GM18499 (cell line): Measurements from ENCODE around the gene CARD9.

Source experiments
- ATAC-seq: cut with Tn5 transposase; IDR thresholded peaks from one replicate; pipeline ENCODE4 v1.9.1; 2021; ENCODE audit warnings: moderate number of reproducible peaks; ENCODE audit not compliant: insufficient read depth, unreplicated experiment

Gene CARD9

DNA sequence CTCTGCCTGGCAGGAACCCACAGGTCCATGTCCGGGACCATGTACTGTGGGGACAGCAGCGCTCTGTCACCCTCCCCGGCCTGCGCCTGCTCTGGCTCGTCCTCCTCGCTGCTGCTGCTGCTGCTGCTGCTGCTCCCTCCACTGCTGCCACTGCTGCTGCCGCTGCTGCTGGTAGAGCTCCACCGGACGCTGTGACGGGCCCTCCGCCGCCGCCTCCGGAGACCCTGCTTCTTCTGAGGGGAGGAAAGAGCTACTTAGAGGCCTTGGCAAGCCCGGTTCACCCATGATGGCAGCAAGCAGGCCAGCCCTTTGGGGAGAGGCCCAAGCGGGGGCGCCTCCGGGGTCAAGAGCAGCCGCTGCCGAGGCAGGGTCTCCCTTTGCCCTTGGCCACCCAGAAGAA, 10.0 kb upstream of the CARD9 start:
- no peak for ATAC-seq

DNA sequence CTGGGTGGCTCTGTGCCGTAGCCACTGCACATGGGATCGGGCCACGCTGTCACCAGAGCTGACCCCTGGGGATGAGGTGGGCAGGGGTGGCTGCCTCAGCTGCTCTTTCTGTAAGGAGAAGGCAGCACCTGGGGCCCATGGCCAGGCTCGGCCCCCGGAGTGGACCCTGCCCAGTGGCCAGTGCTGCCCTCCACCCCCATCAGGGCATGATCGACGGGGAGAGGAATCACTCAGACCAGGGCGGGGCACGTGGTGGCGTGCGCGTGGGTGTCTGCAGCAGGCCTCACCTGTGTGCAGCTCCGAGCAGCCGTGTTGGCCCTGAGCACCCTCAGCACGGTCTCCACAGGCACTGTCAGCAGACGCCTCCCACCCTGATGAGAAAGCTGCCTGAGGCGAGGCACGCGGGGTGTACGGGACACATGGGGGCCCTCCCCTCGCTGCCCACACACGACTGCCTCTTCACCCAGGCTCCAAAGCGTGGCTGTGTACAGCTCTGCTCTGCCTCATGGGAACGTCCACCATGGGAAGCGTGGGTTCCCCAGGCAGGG, 8.6 kb upstream of the CARD9 start:
- no peak for ATAC-seq

DNA sequence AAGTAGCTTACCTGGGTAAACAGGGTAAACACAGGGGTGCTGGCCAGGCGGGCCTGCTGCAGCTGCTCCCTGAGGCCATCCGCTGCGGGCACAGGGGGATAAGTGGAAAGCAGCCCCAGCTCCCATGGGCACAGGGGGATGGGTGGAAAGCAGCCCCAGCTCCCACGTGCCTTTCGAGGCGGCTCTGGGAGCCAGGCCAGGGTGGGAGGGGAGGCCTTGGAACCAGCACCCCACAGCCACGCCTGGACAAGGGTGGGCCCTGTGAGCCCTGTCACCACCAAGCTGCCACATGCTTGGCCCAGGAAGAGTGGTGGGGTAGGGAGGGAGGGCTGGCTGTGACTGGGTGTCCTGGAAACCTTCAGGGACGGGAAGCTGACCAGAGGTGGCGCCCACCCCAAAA, 7.8 kb upstream of the CARD9 start:
- no peak for ATAC-seq

DNA sequence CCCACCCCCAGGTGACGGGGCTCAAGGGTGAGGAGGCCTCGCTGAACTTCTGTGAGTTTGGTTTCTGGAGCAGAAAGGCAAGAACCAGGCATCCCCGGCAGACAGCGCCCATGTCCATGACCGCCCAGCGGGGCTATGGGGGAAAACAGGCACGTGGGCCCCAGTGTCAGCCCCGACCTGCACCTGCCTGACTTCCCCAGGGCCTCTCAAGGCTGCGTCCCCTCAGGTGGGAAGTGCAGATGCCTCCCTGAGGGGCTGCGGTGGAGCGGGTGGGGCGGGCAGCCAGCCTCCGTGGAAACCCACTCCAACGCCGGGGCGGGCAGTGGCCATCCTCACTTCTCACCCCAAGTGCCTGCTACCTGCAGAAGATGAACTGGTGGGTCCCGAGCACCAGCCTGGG, 6.9 kb upstream of the CARD9 start:
- no peak for ATAC-seq

DNA sequence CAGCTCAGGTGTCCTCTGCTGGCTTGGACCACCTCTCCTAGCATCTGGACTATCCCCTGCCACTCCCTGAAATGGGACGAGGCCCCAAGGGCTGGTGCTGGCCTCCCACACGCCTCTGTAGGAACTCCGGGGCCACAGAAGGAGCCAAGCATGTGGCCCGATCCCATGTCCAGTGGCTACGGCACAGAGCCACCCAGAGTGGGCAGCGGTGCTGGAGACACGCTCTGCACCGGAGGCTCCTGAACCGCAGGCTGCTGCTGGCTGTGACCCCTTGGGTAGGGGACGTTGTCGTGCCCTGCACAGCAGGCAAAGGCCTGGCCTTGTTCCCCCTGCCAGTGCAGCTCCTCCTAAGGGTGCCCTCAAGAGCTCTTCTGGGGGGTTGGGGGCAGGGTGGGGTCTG, 6.4 kb upstream of the CARD9 start:
- ATAC-seq: no peak

DNA sequence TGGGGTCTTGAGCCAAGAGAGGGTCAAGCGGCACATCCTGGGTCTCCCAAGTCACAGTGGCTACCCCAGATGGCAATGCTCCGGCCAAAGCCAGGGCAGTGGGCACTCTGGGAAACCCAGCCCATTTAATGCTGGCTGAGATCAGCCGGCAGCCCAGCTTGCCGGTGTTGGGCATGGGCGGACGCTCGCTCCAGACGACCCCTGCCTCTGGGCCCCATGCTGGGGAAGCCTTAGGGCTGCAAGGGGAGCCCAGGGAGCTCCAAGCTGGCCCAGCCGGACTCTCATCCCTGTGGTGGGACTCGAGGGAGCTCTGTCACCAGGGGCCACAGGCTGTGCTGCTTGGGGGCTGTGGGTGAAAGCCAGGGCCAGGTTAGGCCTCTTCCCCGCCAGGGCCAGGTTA, 5.9 kb upstream of the CARD9 start:
- no peak for ATAC-seq

DNA sequence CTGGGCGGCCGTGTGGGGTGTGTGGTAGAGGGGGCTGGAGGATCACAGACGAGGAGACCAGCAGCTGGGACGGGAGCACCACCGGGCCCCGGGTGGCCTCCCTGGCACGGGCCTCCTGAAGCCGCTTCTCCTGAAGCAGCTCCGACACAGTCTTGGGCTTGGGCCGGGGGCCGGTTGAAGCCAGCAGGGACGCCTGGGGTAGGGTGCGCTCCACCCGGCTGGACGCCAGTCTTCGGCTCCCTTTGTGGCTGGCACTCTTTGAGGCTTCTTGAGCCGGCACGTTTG, 5.5 kb upstream of the CARD9 start:
- no peak for ATAC-seq

DNA sequence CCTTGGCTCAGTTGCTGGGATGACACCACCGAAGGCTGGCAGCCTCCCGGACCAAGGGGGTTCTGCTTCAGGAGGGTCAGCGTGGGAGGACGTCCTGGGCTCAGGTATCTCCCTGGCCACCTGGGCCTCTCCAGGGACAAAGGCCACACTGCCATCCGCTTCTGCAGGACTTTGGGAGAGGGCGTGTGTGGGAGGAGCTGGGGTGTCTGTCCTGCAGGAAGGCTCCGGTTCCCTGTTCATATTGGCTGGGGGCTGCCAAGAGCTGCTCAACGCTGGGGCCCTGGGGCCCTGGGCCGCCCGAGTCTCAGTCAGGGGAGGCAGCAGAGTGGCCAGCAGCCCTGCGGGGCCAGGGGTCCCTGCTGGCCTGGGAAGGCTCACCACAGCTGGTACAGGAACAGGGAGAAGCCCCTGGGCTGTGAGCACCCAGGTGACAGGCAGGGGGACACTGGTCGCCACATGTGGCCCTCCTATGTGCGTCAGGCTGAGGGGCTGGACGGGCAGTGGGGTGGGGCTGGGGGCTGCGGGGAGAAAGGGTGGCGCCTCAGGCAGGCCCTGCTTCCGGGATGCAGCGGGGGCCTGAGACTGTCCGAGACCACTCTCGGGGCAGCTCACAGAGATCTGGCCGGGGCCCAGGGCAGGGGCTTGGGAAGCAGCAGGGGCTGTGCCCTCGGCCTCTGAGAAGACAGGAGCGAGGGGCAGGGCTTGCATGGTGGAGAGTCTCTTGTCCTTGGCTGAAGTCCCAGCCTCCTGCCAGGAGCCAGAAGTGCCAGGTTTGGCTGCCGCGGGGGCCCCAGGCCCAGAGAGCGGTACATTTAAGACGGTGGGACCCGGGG, 4.9 kb upstream of the CARD9 start:
- ATAC-seq: no peak

DNA sequence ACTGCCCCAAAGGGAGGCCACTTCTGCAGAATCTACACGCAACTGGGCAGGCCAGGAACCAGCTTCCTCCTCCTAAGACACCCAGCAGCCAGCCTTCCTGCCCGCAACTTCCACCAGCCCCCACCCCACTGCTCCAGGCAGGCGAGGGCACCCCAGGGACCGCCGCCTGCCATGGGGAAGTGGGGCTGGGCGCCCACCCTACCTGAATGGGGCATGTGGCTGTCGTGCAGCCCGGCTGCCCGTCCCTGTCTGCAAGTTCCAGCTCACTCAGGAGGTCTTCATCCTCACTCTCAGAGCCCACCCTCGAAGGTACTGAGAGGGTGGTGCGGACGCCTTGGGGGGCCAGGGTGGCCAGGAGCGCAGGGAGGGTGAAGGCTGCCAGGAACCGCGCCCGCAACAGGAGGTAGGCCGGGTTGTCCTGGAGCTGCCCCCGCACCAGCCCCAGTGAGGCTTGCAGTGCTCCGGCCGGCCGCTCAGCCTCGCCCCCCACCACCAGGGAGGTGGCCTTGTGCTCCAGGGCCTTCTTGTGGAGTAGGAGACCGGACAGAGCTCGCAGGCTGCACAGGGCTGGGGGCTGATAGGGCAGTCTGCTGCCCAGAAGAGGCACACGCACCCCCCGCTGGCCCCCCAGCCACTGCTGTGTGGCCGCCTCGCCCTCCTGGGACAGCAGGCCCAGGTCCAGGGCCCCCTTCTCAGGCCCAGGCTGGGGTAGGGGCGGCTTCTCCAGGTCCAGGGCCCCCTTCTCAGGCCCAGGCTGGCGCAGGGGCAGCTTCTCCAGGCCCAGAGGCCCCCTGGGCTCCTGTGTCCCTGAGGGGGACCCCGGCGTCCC, 4.1 kb upstream of the CARD9 start:
- ATAC-seq: no peak

DNA sequence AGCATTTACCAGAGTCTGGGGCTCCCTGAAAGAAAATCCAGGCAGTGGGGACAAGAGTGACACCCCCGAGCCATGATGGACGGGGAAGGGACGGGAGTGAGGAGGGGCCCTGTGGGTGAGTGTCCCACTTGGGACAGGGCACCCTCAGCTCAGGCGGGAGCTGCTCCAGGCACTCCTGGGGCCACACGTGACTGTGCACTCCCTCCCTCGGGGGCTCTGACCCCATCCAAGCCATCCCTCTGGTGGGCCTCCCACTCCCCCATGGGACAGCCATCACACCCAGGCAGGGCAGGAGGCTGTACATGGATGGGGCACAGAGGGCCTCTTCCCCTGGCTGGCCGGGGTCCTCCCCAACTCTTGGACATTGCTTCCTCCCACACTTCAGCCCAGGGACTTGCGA, 3.0 kb upstream of the CARD9 start:
- ATAC-seq: no peak

DNA sequence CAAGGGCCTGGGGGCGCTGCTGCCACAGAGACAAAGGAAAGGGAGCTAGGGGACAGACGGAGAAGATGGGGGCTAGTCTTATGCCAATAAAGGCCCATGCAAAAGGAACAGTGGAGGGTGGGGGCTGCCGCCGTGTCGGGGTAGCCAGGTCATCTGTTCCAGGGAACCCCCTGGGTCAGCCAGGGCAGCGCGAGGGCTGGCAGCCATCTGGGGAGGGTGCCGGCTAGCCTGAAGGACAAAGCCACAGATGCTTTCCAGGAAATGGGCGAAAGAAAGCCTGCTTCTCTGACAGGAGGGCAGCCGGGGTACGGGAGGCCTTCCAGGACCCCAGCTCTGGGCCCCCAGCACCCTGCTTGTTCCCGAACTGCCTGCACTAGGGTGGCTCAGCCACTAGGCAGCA, 1.6 kb upstream of the CARD9 start:
- no peak for ATAC-seq

DNA sequence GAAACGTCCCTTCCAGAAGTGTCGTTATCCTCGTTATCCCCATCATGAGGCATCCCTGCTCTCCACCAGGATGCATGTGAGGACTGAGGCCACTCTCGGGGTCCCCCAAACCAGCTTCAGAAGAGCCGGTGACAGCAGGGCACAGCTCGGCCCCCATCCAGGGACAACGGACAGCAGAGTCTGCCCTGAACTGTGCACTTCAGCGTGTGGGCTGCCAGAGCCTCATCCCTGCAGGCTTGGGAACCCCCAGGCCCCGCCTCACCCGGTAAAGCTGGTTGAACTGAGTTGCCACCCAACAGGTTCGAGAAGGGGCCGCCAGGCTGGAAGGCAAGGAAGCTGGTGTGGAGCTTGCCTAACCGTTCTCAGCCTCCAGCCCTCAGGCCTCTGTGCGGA, 710 bp upstream of the CARD9 start:
- ATAC-seq: no peak

DNA sequence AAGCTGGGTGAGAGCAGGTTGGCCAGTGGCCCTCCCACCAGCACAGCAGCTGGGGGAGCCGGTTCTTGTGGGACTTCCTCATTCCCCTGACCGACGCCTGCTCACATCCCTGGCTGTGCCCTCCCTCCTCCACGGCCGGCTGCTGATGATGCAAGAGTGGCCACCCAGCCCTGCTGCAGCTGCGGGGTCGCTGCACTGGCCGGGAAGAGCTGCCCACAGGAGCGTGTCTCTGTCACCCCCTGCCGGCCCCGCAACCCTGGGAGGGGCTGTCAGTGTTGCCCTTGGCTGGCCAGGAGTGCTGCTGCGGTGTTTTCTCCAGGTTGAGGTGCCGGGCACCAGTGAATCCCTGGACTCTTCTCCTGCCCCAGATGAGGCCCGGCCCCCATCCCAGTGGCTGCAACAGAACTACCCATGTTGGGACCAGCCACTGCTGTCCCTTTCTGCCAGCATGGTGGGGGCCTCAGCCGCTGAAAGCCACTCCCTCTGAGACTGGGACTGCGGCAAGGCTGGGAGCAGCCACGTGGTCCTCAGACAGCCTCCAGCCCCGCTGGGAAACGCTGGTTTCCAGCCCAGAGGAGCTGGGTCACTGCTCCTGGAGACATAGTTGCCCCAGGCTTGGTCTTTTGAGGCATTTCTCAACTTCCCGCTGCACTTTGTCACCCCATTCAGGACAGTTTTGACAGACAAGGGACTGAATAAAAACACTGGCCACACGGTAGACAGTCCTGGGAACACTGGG, 739 bp downstream of the CARD9 start:
- ATAC-seq: no peak

DNA sequence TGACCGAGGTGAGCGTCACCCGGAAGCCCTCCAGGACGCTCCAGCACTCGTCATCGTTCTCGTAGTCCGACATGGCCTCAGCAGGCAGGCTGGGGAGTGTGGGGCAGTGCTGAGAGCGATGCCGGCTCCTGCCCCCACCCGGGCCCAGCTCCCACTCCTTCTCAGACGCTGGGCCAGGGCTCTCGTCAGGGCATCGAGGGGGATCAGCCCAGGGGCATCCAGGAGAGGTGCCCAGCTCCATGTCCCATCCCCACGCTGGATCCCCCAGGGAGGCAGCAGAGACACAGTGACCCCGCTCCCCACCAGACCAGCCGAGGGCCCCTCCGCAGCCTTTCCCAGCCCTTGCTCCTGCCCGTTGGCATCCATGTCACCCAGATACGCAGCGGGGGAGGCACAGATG, 1.5 kb downstream of the CARD9 start:
- ATAC-seq: no peak

DNA sequence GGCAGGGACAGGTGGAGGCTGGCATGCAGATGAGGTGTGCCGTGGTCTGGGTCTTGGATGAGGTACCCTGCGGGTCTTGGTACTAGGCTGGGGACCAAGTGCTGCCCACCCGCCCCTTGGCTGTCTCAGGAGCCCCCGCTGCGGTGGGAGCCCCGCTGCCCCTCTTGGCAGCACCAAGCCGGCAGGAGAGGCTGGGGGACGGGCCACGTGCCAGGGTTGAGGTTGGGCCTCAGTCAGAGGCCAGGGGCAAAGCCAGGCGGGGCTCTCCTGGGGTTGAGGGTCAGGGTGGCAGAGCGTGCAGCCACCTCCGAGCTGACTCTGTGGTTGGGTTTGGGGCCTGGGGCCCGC, 2.0 kb downstream of the CARD9 start:
- no peak for ATAC-seq

DNA sequence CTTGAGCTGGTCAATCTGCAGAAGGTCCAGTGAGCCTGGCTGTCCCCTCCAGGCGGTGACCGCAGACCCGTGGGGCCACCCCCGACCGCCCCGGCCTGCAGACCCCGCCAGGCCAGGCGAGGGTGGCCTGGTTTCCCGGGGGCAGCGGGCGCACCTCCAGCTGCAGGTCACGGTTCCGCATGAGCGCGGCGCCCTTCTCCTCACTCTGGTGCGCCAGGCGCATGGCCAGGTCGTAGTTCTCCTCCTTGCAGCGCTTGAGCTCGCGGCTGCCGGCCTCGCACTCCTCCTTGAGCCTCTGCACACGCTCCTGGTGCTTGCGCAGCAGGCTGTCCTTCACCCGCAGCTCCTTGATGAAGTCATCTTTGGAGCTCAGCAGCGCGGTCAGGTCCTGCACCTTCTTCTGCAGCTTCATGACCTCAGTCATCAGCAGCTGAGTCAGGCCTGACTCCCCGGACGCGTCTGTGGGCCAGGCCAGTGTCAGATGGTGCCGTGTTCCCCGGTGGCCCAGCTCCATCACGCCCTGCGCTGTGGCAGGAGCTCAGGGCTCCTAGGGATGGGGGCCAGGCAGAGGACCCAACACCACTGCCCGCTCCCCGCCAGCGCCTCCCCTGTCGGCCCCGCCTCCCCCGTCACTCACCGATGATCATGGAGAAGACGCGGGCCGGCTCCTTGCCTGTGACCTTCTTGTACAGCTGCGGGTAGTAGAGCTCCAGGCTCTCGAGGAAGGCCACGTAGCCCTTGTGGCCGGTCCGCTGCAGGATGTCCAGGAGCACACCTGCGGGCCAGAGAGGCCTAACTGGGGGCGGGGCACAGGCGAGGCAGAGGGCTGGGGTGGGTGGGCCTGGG, 2.6 kb downstream of the CARD9 start:
- ATAC-seq: no peak

DNA sequence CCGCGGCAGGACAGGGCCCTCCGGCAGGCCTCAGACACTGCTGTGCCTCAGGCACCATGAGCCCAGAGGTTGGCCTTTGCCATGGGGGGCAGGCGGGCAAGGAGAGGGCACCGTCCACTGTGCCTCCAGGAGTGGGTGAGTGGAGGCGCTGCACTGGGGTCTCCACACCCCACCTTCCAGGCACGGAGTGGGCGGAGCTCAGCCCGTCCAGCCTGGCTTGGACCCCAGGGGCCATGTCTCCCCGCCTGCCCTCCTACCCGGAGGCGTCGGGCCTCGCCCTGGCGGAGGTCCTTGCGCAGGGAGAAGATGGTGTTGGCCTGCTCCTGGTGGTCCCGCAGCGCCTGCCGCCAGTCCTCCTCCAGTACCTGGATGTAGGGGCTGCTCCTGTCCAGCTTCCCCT, 3.4 kb downstream of the CARD9 start:
- ATAC-seq: no peak

DNA sequence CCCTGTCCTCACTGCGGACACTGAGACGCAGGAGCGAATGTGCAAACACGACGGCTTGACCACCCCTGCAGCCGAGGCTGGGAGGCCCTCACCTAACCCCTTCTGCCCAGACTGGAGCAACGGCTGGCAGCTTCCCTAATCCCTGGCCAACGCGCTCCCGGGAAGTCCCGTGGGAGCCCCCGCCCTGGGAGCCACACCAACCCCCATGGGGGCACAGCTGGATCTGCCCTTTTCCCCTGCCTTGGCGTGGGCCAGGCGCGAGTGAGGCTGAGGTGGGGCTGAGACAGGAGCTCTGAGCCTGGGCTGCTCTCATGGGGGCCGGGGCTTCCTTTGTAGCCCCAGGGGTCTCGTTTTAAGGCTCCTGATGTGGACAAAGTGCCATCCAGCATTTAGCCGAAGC, 5.3 kb downstream of the CARD9 start:
- ATAC-seq: no peak

DNA sequence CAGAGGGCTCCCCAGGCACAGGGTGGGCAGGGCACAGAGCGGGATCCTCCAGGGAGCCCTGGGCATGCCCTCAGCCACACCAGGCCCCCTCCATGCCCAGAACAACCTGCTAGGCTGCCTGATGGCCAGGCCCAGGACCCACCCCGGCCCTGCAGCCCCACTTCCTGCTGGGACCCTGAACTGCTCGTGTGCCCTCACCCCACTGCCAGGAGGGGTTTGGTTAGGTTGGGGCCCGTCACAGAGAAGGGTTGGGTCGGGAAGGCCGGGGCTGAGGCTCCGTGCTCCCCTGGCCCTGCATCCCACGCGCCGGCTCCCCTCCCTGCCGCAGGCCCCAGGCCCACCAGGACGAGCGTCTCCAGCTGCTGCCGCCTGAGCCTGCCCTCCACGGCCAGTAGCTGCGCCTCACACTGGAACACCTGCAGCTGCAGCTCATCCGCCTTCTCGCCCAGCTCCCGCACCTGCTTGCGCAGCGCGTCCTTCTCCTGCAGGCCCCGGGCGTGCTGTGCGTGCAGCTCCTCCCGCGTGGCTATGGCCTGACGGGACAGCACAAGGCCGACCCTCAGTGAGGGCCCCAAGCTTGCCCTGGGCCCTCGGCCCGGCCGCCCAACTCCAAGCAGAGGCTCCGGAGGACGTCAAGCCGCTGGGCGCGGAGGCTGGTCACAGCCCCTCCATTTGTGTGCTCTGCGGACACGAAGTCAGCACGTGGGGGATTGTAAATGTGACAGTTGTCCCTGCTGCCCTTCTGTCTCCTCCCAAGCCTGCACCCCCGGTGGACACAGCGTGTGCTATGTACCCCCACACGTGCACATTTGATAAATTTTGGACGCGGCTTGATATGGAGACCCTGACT, 5.9 kb downstream of the CARD9 start:
- ATAC-seq: no peak
